ENCODE data around the gene CD99L2.
"Not testable (repeated sequence)": the region's sequence is repeated elsewhere in the genome, so short reads cannot be mapped to it uniquely, and the experiment has no call there.

The CD99L2 gene

GRCh38 chrX:150893936-150894335 lies 4.5 kb downstream of the CD99L2 start:
- no peak for DNase-seq

GRCh38 chrX:150889131-150889530 lies 9.3 kb downstream of the CD99L2 start:
- no peak for DNase-seq

GRCh38 chrX:150887906-150888465 lies 10.5 kb downstream of the CD99L2 start:
- no peak for DNase-seq

DNA sequence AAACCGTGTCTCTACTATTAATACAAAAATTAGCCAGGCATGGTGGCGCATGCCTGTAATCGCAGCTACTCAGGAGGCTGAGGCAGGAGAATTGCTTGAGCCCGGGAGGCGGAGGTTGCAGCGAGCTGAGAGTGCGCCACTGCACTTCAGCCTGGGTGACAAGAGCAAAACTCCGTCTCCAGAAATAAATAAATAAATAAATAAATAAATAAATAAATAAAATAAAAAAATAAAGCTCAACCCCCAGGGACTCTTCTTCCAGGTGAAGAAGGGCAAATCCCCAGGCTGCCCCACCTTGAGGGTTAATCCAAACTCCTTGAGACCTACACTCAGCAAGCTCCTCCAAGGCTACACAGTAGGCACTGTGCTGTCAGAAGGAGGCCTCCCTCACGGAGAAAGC lies 11.2 kb downstream of the CD99L2 start:
- not testable (repeated sequence) for DNase-seq

DNA sequence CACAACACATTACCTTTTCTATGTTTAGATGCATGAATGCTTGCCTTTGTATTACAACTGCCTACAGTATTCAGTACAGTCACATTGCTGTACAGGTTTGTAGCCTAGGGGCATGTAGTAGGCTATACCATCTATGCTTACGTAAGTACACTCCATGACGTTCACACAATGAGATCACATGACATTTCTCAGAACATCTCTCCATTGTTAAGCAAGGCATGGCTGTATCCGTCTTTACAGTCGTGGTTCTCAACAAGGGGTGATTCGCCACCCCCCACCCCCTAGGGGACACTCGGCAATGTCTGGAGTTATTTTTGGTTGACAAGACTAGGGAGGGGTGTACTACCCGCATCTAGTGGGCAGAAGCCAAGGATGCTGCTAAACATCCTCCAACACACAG lies 12.1 kb downstream of the CD99L2 start:
- no peak for DNase-seq

DNA sequence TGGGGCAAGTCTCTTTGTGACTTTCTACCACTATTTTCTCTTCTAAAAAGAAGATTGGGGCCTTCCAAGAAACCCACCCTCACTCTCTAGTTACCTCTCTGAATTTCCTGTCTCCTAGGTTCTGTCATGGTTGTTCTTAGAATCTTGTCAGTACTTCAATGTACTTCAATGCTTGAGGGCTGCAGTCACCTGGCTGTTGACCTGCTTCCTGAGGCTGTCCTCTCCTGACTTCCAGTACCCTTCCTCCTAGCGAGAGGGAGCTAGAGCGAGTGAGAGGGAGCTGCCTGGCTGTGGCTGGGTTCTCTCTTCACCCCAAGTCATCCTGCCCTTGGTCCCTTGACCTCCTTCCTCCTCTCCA lies 17.7 kb downstream of the CD99L2 start:
- no peak for DNase-seq

GRCh38 chrX:150879855-150880807 lies 18.3 kb downstream of the CD99L2 start:
- no peak for DNase-seq

DNA sequence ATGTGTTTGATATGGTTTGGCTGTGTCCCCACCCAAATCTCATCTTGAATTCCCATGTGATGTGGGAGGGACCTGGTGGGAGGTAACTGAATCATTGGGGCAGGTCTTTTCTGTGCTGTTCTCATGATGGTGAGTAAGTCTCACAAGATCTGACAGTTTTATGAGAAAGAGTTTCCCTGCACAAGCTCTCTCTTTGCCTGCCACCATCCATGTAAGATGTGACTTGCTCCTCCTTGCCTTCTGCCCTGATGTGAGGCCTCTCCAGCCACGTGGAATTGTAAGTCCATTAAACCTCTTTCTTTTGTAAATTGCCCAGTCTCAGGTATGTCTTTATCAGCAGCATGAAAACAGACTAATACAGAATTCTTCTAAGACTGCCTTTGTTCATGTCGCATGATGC lies 22.8 kb downstream of the CD99L2 start:
- DNase-seq, result not testable (repeated sequence)

- no peak for DNase-seq
Observed at GRCh38 chrX:150874448-150874847, 24.0 kb downstream of the CD99L2 start.

DNA sequence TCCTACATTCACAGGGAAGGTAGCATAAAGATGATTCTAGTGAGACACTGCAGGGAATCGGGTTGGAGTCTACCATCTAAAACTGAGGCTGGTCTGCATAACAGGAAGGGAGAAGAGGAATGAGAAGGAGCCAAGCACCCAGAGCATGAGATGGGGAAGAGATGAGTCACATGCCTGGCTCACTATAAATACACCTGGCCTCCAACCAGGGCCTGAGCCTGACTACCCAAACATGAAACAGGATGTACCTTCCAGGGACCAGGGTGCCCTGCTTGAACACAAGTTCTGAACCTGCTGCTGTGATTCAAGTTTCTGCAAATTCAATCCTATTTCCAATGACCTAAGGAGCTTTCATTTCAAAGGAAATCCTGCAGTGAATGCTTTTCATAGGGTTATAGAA lies 24.9 kb downstream of the CD99L2 start:
- no peak for DNase-seq

DNA sequence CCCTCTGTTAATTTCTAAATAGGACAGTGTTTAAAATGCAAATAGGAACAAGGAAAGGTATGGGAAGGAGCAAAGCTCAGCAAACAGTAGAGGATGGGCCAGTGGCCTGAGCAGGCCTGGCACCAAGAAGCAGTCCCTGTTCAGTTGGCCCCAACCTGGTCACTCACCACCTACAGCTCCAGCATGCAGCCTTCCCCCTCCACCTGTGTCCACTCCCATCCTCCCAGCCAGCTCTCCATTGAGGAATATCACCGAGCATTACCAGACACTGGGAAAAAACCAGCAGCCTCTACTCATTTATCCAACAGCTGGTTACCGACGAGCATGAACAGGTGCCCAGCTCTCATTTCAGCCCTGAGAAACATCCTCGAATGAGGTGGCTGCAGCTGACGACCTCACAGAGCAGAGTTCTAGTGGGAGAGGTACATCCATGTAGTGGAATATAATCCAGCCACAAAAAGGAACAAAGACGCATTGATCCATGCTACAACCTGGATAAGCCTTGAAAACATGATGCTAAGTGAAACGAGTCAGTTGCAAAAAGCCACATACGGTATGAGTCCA lies 25.6 kb downstream of the CD99L2 start:
- DNase-seq, result no peak

GRCh38 chrX:150871341-150871811 lies 27.1 kb downstream of the CD99L2 start:
- no peak for DNase-seq

DNA sequence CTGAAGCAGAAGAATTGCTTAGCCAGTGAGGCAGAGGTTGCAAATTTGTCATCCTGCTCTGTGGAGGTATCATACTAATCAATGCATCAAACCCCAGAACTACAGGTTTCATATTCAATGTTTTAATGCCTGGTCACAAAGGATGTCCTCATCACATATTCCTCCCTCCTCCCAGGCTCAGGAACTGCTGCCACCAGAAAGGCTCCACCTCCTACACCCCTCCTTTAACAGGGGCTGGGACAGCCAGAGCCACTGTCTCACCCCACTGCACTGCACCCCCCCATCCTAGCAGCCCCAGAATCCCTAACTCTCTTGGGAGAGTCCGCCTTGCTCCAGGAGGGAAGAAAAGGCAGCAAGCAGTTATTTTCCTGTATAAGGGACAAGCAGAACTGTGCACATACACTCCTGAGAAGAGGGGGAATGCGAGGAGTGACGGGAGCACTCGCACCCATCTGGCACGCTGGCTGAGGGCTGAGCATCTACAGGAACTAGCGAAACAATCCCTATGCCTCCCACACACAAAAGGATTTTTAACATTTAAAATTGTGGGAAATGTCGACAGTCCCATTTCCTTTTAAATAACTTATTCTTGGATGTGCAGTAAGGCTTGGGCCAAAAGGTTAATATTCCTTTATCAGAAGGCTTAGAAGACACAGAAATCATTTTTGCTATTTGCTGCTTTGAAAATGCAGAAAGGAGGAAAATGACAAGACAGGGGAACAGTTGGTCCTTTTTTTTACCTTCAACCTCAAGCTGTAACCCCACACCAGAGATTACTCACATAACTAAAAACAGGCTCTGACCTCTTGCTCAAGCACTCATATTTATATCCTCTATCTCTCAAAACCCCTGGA lies 27.8 kb downstream of the CD99L2 start:
- no peak for DNase-seq

- DNase-seq, result no peak
Observed at GRCh38 chrX:150870029-150870428, 28.4 kb downstream of the CD99L2 start.

DNA sequence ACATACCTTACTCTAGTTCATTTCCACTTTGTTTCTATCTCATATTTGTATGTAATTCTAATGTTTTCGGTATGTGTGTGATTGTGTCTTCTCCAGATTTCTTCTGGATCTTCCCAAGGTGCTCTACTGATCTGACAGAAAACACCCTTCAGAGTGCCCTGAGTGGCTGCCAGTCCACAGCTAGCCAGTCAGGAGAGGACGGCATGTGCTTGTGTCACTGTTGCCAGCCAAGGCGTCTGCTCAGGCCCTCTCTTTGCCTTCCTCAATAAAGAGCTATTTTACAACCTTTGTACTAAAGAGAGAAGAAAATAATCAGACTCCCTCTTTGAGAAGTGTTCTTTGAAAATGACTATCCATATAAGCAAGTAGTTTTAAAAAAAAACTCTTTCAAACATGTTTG lies 29.0 kb downstream of the CD99L2 start:
- no peak for DNase-seq

DNA sequence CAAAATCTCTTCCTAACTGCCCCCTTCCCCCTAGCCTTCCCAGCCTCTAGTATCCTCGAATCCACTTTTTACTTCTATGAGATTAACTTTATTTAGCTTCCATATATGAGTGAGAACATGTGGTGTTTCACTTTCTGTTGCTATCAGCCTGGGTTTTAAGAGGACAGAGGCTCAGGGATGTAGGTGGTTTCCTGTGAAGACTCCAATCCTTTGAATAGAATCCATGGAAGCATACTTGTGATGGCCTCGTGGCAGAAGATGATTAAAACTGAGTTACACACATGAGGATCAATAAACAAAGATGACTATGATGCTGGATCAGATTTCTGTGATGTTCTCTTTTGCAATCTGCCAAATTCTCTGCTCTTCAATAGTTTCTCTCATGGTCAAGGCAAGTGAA lies 29.8 kb downstream of the CD99L2 start:
- no peak for DNase-seq

DNA sequence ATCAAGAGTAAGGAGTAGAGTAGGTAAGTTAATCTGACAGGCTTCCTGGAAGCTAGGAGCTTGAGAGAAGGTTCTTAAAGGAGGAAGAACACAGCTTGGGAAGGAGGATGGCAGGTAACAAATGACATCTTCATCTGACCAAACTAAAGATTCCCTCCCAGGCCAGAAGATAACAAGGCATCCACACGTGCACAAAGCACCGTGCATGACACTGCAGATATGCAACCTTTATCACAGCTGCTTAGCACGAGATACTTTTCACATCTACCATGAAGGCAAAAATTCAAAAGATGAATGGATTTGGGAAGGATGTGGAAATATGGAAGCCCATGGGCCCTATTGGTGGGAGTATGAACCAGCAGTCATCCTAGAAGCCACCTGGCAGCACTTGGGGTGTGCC lies 34.3 kb downstream of the CD99L2 start:
- no peak for DNase-seq

- DNase-seq, result no peak
Observed at GRCh38 chrX:150863191-150863590, 35.3 kb downstream of the CD99L2 start.

GRCh38 chrX:150857453-150857852 lies 41.0 kb downstream of the CD99L2 start:
- DNase-seq, result no peak

GRCh38 chrX:150856785-150857184 lies 41.7 kb downstream of the CD99L2 start:
- no peak for DNase-seq

- no peak for DNase-seq
Observed at GRCh38 chrX:150856101-150856500, 42.4 kb downstream of the CD99L2 start.

DNA sequence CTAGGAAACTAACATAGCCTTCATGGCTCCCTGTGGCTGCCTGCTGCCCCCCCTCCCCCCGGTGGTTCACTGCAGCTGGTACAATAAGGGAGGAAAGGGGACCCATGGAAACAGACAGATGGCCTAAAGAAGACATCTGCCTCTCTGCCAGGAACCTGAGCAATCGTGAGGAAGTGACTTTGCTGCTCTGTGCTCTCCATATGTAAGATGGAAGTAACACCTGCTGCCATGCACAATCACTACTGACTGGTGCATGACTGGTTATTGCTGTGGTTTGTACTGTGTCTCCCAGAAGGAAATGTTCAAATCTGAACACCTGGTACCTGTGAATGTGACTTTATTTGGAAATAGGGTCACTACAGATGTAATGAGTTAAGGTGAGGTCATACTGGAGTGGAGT lies 43.6 kb downstream of the CD99L2 start:
- no peak for DNase-seq
